GM21528 (cell line): Measurements from ENCODE around the gene MBNL2.

Experiments used
- ATAC-seq: cut with Tn5 transposase; IDR thresholded peaks from one replicate; pipeline ENCODE4 v1.9.1; 2021; ENCODE audit warnings: mild to moderate bottlenecking, moderate library complexity; ENCODE audit not compliant: unreplicated experiment, low FRiP score

The MBNL2 gene

DNA sequence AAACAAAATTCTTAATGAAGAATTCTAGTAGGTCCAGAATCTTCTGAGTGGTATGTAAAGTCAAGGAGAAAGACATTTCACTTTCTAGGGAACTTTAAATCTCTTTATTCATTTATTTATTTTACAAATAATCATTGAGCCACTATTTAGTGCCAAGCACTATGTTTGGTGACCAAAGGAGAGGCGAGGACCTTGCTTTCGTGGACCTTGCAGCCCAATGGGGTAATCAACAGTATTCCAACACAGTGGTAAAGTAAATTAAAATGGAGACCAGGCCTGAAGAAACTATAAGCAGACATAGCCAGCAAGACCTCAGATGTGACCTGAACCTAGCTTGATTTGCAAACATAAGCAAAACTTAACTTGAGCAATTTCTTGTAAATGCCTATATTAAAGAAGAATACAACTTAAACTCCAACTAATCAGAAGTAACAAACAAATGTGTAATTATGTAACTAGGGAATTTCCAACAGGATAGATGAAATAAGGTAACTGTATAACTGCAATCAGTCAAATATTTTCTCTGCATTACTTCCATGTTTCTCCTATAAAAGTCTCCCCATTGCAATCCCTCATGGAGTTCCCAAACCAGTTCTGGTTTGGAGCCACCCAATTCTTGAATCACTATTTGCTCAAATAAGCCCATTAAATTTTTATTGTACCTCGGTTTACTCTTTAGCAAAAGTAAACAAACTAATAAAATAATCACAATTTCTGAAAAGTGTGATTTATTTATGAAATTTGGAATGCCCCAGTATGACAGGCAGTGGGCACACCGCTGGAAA is 67.6 kb downstream of the MBNL2 start:
- no peak for ATAC-seq

DNA sequence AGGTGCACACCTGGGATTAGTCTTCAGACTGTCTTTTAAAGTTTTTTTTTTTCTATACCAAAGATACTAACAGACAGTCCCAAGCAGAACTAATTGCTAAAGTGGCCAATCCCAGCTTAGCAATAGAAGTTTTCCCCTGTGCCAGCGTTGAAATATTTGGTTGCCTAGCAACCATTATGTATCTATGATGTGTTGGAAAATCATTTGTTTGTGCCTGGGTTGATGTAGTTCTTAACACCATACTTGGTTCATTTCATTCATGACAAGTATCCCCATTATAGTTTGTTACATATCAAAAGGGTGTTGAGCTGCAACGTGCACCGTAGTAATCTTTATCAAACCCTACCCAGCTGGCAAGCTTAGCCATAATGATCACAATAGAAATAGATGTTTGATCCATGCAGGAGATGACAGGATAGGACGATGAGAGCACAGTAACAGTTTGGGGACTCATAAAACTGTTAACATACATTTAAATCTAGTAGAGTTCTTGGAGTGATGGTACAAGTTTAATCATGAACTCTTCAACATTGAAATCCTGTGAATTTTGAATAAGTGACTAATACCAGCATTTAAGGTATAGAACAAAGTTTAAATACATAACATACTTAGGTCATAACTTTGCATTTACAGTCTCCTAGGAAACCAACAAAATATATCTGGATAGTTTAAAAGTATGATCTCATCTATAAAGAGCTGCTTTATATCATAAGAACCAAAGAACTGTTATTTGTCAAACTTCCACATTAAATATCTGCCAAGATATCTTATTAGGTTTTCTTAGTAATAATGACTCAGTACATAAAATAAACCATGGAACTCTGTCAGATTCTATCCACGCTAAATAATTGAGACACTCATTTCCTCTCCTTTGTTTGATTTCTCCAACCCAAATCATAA is 73.4 kb downstream of the MBNL2 start:
- ATAC-seq: no peak

DNA sequence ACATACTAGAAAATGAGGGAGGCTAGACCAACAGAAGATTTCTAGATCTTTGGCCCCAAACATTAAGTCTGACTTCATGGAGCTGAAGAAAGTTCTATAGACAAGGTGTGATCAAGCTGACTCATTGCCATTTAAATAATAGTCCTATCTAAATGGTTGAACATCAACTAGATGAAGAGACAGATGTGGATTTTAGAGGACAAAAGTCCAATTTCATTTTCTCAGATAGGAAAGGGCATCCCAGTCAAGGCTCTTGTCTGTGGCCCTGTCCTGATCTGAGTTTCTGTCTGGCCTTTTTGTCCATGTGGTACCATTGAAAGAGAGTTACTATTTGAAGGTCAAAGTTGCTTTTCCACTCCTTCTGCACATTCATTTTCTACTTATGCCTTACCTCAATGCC is 74.6 kb downstream of the MBNL2 start:
- no peak for ATAC-seq

DNA sequence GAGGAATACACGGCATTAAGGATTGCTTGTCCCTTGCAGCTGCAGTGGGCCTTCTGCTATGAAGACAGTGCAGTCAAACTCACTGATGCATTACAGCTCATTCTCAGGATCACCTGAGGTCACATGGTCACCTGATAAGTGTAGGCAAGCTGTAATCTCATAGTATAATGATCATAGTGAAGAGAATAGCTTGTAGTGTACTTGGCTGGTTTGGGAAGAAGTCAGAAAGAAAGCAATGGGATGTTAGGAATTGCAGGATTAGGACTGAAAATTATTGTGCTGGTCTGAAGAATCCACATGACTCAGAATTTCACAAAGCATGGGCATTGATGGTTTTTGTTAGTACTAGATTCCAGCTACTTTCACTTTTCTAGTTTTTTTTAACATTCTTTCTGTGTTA is 76.7 kb downstream of the MBNL2 start:
- ATAC-seq: no peak

DNA sequence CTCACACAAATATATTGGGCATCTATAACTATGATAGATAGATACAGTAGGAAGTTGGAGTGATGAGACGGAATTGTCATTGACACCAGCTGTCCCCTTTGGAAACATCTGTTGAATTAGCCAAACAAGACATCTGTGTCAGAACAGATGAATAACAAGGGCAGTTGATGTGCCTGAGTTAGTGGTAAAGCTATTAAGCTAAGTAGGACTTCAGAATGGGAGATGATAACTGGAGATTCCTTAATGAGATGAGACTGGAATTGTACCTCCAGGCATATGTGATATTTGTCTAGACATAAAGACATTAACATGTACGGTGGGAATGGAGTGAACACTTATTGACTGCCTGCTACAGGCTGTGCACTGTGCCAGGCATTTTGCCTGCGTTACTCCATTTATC is 78.7 kb downstream of the MBNL2 start:
- no peak for ATAC-seq

DNA sequence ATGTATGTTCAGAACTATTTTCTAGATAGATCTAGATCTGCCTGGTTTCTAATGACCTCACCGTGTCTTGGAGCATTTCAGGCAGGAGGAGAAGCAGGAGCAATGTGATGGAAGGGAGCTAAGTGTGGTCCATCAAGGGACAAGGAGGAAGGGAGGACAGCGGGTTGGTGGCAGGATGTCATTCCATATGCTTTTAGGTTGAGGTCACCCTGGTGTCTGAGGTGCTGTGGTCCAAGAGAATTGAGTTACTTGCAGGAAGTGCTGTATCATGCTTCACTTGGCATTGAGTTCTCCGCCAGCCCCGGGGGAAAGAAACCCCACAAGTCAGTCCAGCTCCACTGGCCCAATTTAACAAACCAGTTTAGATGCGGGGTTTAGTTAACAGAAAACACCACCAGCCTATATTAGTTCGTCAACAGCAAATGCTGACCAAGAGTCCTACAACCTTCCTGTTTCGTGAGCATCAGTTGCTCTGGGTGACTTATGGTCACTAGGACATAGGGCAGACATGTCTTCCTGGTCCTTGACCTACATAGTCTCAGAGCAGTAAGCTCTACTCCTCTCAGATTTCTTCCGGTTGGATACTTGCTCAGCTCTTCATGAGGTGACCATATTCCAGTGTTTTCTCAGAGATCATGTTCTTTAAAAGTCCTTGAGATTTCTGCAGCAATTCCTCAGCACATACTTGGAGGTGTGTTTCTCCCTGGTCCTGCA is 79.4 kb downstream of the MBNL2 start:
- ATAC-seq: no peak

DNA sequence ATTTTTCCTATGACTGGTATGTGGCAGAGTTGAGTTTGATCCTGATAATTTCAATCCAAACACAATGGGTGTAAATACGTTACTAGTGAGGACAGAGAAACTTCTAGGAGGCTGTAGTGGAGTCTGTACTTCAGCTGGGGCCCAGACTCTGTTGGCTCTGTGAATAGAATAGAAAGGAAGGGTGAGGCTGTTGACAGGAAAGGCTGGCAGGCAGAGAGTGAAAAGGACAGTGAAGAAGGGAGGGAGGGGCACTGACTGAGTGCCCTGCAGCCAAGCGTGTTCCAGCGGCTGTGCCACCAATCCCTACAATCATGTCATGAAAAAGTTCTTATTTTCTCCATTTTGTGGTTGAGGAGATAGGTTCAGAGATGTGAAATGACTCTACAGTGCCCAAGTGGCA is 80.5 kb downstream of the MBNL2 start:
- ATAC-seq: no peak

DNA sequence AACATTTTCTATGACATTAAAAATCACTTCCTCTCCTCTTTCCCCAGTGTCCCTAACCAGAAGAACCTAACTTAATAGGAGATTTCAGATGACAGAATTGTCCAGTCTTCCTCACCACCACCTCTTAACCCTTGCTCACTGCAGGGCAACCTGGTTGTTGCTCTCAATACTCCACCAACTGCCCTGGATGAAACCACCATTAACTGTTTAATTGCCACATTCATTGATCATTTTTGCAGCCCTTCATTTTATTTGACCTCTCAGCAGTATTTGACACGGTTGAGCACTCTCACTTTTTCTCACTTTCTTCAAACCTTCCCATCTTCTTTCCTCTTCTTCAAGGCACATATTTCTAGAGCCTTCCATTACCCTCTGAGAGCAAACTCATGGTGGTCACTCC is 84.0 kb downstream of the MBNL2 start:
- ATAC-seq: no peak

DNA sequence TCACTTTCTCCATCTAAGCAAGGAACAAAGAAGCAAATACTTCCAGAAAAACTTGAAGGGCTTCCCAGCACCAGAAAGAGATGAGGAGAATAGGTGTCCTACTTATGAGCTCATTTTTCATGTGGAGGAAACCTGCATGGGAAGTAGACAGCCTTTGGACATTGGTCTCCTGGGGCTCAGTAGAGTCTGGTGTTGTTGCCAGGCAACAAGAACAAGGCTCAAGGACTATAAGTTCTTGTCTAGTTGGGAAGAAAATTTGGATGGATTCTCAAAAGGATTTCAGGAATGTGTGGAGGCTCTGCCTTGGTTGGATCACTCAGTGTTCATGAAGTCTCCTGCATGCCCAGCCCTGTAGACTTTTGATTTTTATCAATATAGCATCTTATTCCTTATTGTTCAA is 84.5 kb downstream of the MBNL2 start:
- no peak for ATAC-seq

DNA sequence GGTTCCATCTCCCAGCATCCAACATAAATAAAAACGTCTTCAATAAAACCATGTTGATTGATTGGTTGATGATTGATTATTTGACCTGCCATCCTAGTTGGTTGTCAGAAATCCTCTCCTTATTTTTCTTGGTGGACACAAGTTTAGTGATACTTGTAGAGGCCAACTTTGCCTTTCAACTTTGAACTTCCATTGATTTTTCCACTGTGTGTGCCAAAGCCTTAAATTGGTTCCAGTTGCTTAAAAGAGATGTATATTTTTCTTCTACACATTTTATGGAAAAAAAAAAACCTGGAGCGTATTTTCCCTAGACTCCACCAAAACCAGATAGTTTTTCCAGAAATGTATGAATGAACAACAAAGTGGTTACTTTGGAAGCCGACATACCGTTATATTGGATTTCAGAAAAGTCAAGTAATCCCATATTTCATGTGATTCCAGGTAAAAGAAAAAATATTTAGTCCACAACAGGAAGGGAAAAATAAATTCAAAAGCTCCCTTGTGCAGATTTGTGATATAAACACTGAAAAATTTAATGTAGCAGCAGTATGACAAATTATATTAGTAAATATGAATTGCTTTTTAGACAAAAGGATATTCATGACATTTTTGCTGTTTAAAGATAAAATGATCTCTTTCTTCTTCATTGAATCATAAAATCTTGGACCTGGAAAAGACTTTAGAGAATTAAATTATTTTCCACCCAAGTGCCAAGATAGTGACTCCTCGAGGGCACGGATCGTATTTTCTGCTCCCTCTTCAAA is 85.2 kb downstream of the MBNL2 start:
- ATAC-seq: no peak

DNA sequence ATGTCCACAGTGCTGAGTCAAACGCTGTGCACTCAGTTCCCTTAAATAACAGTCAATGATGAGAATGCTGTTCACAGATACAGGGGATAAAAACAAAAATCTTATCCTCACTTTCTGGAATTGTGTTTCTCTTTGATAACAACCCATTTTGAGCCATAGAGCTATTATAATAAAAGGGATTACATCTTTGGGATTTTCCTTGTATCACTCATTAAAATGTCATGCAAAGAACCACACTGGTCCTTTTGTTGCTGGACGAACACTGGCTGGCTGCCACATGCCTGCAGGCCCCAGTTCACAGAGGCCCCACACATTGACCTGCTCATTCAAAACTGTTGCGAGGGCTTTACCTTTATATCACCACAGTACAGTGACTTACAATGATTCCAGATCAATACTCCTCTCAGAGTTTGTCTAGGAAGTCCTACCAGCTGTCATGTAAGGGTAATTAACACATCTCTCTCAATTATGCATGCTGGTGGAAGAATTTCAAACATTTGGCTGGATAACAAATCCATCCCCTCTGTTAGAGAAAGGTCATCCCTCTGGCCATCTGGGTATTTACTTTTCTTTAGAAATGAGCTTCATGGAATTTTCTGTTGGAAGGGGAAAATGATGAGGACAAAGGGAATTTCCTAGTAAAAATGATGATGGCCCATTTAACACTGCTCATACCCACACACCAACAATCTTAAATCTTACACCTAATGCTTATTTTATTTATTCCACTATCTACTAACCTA is 85.9 kb downstream of the MBNL2 start:
- ATAC-seq: no peak

DNA sequence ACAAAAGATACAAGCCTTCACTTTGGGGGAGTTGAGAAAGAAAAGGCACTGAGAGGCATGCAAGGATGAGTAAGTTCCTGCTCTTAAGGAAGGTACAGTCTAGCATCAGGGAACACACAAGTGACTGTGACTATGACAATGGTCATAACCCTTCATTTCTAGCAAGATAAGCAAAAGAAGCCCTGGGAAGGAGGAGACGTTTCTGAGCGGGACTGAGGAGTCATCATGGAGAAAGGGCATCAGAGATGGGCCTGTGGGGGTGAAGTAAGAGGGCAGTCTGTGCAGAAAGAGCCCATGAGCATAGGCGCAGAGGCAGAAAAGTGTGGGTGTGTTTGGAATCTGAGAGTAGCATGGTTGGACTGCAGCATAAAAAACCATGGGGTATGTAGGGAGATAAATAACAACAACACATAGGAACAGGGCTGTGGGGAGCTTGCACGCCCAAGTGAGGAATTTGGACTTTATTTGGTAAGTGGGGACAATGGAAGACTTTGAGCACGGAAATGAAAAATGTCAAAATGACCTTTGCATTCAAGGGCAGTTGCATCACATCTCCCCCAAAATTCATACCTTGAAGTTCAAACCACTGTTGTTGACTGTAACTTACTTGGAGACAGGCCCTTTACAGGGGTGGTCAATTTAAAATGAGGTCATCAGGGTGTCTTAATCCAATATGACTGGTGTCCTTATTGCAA is 86.7 kb downstream of the MBNL2 start:
- ATAC-seq: no peak

DNA sequence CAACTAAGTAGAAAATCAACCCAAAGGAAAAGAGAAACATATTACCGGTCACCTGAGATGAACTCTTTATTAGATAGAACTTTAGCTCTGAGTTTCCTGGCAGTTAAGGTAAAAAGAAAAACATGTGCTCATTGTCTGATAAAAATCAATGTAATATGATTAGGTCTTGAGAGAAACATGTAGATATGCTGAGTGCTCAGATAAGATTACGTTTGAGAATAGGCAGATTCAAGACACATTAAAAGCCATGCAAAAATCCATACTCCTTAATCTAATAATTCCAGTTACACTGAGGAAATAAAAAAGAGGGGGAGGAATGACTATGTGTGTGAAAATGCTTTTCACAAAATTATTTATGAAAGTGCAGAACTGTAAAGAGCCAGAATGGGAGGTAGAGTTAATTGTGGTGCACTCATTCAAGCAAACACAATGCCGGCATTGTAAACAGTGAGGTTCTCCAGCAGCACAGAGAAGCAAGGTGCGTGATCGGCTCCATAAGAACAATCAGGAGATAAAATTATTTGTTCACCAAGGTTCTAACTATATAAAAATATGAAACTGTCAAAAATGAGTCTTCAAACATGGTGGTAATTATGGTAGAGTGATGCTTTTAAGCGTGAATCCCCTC is 88.8 kb downstream of the MBNL2 start:
- no peak for ATAC-seq

DNA sequence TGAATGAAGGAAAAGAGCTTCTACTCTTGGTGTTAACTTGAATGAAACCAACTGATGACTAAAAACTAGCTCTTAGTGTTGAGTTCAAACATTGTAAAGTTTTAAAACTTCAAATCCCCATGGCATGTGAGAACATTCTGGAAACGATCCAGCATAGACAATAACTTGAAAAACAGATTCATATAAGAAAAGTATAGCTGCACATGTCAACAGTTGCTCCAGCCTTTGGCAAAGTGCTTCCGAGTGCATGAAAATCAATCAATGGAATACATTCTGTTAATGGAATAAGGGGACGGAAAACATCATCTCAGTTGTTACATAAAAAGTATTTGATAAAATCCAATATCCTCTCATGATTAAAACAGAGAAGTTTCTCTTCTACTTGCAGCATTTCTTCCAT is 89.8 kb downstream of the MBNL2 start:
- ATAC-seq: no peak

DNA sequence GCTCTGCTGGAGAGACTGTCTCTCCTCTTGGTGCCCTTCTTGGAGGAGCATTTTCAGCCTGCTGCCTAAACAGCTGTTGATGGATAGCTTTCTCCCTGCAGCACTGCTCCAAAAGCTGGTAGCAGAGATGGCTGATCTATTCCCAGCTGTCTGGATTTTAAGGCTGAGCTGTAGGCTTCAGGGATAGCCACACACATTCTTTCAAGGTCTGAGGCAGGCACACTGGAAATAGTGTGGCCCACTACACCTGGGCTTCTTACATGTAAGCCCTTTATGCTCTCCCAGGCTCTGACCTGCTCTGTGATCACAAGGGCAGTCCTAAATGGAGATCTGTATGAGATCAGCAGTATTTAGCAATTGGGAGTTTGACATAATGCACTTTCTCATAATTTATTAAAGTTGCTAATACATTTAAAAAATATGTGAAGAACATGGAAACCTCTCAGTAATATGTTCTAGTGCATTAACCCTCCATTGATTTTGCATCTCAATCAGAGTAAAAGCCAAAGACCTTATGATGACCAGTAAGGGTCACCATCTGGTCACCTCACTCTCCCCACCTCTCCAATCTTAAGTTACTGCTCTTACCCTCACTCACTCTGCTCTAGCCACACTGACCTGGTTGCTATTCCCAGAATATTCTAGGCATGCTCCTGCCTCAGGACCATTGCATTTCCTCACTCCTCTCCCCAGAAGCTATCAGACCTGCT is 91.6 kb downstream of the MBNL2 start:
- no peak for ATAC-seq

DNA sequence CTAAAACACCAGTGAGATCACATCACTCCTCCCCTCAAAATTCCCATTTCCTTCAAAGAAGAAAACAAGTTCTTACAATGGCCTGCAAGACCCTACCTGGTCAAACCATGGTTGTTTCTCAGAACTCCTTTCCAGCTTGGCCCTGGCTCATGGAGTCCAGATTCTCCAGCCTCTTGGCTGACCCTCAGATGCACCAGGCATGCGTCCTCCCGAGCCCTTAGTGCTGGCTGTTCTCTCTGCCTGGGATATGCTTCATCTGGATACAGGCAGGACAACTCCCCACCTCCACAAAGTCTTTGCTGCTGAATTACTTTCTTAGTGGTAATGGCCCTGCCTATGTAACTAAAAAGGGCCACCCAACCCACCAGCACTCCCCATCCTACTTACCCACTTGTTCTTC is 94.3 kb downstream of the MBNL2 start:
- no peak for ATAC-seq

DNA sequence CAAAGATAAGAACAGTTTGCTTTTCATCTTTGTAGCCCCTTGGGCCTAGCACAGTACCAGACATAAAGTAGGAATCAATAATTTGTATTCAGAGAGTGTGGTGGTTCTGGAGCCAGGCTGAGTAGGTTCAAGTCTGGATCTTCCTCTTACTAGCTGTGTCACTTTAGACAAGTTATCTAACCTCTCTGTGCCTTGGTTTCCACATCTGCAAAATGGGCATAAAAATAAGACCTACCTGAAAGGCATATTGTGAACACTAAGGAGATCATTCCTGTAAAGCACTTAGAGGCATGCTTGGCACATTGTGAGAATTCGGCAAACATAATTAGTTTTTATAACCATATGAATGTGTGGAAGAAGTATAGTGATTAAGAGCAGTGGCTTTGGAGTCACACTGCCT is 95.8 kb downstream of the MBNL2 start:
- ATAC-seq: no peak

DNA sequence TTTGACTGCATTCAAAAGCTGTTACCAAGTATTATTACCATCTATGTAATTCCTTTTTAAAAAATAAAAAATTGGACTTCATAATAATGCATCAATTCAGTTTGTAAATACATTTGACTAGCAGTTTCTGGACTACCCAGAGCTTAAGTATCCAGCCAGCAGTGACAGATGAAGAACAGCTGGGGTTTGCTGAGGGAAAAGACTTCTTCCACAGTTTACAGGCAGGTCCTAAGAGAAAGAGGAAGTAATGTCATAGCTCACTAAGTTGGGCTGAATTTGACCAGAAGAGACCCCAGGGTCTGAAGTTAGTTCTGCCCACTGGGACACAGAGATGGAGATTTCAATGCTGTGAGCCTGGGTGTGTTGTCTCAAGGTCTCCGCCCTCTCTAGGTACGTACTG is 96.4 kb downstream of the MBNL2 start:
- ATAC-seq: no peak
